GM19467 (cell line): Measurements from ENCODE around the gene HMOX2.

Source experiments
- ATAC-seq: cut with Tn5 transposase; IDR thresholded peaks from one replicate; pipeline ENCODE4 v1.9.1; 2021; ENCODE audit warnings: mild to moderate bottlenecking, moderate library complexity; ENCODE audit not compliant: unreplicated experiment

The HMOX2 gene, protein sequence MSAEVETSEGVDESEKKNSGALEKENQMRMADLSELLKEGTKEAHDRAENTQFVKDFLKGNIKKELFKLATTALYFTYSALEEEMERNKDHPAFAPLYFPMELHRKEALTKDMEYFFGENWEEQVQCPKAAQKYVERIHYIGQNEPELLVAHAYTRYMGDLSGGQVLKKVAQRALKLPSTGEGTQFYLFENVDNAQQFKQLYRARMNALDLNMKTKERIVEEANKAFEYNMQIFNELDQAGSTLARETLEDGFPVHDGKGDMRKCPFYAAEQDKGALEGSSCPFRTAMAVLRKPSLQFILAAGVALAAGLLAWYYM

DNA sequence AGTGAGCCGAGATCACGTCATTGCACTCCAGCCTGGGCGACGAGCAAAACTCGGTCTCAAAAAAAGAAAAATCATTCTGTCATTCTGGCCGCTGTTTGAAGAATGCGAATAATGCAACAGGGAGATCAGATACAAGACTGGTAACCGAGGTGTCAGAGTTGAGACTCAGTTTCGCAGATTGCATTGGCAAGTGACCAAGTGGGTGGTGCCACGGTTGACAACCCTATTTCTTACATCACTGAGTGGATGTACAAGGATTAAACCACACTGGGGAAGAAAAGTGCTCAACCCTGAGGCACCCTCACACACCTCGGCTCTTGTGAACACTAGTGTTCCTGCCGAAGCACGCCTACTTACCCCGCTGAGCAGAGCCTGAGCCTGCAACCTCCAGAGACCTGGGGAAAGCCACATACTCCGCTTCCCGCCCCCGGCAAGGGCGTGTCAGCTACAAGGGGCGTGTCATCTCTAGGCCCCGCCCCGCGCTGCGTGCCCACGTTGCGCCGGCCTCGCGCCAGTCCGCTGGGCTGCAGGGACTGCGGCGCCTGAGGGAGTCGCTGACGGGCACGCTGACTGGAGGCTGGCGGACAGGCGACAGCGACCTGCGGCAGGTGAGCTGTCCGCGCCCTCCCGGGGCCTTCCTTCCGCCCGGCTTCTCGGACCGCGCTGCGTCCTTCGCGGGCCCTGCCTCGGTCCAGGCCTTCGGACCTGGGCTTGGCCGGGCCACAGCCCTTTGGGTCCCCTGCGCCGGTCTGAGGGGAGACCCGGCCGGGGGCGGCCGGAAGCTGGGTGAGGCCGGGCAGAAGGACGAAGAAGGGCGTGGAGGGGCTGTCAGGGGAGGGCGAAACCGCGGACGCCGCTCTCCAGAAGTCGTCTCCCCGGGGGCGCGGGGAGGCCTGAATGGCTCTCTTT lies at the start of gene HMOX2:
TSS of gene HMOX2 (plus strand) at position 519 of the 909 bp plus-strand sequence. CDS start 29,127 bp downstream, outside the sequence.
- ATAC-seq = peak; percentile 78

DNA sequence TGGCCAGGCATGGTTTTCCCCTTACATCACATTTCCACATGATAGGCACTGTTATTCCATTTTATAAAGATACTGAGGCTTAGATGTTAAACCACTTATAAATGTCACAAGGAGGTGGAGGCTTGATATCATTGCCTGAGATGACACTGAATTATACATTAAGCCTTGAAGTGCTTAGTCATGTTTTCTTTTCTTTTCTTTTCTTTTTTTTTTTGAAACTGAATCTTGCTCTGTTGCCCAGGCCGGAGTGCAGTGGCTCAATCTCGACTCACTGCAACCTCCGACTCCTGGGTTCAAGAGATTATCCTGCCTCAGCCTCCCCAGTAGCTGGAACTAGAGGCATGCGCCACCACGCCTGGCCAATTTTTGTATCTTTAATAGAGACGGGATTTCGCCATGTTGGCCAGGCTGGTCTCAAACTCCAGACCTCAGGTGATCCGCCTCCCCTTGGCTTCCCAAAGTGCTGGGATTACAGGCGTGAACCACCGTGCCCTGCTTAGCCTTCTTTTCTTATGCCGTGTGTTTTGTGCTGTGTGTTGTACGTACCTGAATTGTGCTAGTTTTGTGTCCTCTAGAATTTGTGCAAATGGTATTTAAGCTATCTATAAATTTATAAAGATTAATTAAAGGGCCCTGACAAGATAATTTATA lies 49.4 kb upstream of the HMOX2 start:
- no peak for ATAC-seq

DNA sequence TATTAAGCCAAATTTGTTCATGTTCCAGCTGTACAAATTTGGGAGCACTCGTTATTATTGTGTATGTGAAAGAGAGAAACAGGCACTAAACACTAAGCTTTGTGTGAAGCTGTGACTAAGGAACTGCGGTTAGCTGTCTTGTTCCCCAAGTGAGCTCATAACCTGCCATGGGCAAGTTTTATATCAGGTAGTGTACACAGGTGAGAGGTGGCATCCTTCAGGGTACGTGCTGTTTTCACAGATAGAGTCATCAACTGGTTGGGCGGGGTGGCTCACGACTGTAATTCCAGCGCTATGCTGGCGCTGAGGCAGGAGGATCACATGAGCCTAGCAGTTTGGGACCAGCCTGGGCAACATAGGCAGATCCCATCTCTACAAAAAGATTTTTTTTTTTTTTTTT lies 47.7 kb upstream of the HMOX2 start:
- no peak for ATAC-seq

DNA sequence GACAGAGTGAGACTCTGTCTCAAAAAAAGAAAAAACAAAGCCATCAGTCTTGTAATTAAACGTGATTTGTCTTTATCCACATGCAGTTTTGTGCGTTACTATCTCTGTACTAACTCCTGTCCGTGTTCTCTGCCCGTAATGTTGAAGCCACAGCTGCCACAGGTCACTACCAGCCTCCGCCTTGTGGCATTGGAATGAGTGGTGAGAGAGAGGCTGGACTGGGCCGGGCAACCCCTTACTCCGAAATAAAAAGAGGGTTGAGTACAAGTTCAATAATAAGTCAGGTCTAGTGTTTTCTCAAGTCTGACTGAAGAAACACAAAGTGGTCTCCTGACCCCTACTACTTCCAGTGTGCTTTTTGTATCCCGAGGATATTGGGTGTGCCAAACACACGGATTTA lies 45.2 kb upstream of the HMOX2 start:
- ATAC-seq = no peak

DNA sequence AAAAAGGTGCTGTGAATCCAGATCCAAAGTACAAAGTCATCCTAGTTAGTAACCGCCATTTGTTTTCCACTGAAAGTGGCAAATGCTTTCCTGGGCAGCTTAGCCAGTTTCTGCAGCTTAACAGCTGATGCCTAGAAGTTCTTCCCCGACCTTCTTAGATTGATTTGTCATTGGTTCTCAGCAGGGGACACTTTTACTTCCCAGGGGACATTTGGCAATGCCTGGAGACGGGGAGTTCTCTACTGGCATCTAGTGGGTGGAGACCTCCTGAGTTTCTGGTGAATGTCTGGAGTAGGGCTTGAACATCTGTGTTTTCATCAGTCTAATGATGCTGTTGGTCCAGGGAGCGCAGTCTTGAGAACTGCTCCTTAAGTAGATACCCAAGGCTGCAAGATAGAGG lies 43.0 kb upstream of the HMOX2 start:
- ATAC-seq = no peak

DNA sequence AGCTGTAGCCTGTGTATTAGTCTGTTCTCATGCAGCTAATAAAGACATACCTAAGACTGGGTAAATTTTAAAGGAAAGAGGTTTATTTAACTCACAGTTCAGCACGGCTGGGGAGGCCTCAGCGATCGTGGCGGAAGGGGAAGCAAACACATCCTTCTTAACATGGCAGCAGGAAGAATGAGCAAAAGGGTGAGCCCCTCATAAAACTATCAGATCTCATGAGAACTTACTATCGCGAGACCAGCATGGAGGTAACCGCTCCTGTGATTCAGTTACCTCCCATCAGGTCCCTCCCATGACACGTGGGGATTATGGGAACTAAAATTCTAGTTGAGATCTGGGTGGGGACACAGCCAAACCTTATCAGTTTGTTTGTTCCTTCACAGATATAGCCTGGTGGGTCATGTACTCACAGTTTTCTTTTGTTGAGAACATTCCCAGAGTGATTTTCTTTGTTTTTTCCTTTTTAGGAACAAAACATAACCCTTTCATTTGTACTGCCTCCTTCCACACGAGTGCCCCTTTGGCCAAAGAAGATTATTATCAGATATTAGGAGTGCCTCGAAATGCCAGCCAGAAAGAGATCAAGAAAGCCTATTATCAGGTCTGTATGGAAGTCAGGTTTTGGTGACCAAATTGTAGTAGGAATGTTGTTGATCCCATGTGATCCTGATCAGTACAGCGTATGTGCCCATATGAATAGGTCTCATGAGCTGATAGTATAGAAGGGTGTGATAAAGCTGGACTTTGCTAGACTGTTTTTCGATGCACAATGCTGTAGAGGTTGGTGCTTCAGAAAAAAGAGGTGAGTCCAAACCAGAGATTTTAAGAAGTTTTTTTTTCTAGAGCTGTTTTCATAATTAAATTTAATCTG lies 42.0 kb upstream of the HMOX2 start:
- no peak for ATAC-seq

DNA sequence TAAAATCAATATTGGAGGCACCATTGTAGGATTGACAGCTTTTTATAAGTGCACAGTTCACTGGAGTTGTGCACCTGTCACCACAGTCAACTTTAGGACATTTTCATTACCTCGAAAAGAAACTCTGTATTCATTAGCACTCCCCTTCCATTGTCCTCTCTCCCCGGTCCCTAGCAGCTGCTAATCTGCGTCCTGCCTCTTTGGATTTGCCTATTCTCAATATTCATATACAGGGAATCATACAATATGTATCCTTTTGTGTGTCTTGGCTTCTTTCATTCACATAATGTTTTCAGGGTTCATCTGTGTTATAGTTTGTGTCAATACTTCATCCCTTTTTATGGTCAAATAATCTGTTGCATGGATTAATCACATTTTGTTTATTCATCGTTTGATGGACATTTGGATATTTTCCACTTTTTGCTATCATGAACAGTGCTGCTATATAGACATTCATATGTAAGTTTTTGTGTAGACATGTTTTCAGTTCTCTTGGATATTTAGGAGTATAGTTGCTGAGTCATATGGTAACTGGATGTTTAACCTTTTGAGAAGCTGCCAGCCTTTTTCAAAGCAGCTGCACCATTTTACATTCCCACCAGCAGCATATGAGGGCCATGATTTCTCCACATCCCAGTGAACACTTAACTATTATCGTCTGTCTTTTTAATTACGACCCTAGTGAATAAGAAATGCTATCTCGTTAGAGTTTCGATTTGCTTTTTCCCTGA lies 40.7 kb upstream of the HMOX2 start:
- ATAC-seq = no peak

DNA sequence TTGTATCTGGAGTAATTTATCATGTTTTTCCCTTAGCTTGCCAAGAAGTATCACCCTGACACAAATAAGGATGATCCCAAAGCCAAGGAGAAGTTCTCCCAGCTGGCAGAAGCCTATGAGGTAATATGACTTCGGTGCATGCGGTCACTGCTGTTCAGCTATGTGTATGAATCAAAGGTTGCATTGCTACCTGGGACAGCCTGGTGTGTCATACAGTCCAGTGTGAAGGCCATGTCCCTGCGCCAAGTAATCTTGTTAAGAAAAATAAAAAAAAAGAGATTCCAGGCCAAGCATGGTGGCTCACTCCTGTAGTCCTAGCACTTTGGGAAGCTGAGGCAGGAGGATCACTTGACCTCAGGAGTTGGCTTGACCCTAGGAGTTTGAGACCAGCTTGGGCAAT lies 38.8 kb upstream of the HMOX2 start:
- no peak for ATAC-seq

DNA sequence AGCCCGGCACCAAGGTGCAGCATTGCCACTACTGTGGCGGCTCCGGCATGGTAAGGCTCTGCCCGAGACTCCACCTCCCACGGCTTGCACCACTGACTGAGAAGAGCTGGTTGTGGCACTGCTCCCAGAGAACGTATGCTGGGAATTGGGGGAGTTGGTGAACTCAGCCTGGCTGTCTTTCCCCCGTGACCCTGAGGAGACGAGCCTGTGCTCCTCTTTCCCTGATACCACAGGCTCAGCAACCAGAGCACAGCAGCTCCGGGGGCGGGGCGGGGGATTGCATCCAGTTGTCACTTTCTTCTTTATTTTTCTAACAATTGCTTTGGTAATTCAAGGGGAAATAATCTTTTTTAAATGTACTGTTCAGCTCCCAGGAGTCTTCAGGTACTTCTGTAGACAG lies 33.8 kb upstream of the HMOX2 start:
- no peak for ATAC-seq

DNA sequence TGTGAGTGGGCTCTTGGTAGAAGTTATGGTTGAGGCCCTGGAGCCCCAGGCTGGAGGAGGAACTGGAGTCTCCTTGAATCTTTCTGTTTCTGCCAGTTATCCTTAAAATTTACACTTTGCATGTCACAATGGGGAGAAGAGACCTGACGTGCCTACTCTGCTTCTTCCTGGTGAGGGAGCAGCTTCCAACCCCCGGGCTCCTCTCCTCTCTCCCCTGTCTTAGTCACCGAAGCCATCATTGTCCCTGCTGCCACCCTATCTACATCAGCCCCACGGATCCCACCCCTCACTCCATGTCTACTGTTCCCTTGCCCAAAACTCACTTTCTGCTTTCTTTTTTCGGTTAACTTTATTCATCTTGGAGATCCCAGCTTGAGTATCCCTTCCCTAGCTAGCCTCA lies 32.9 kb upstream of the HMOX2 start:
- ATAC-seq = no peak

DNA sequence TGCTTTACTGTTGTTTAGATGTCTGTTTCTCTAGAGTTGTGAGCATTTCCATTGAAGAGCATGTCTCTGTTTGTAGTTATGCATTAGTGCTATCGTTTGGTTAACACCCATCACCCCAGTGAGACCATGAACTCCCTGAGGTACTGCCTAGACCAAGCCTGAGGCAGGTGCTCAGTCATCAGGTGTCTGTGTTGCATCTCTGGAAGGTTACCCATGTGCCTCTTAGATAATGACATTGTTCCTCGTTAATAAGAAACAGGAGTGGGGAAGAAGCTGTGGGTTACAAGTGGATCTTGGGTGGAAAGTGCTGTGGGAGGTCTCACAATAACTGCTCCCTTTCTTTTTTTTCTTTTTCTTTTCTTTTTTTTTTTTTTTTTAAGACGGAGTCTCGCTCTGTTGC lies 32.2 kb upstream of the HMOX2 start:
- ATAC-seq = no peak

DNA sequence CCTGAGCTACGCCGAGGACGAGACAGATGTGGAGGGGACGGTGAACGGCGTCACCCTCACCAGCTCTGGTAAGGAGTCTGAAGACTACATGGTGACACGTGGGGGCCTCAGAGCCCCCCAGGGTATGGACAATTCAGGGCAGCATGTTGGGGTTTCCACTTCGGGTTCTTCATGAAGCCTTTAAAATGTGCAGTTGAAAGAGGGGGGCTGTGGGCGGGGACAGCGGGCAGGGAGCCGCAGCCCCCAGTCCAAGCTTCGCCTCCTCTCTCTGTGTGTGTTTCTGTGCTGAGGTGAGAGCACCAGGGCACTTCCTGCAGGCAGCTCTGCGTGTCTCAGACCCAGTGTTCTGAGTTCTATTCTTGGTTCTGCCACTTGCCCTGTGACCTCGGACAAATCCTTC lies 25.8 kb upstream of the HMOX2 start:
- ATAC-seq = no peak

DNA sequence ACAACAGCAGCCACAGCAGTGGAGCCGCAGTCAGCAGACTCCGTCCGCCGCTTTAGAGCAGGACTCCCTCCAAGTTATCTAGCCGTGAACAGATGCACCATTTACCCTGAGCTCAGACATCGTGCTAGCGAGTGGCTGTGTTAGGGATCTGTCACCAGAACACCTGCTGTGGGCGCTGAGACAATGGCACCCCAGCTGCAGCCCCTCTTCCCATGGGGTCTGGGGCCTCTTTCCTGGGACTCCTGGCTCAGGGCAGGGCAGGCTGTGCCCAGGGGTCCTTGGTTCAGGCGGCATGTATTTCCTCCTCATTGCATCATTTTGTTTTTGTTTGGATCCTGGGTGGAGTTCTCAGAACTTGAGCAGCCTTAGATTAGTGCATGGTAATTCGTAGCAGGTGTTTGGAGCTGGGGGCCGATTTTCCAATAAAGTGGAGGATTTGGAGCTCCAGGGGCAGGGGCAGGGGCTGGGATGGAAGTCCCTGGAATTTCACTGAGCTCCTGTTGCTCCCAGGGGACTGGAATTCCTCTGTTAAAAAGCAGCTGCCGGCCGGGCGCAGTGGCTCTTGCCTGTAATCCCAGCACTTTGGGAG lies 25.2 kb upstream of the HMOX2 start:
- no peak for ATAC-seq

DNA sequence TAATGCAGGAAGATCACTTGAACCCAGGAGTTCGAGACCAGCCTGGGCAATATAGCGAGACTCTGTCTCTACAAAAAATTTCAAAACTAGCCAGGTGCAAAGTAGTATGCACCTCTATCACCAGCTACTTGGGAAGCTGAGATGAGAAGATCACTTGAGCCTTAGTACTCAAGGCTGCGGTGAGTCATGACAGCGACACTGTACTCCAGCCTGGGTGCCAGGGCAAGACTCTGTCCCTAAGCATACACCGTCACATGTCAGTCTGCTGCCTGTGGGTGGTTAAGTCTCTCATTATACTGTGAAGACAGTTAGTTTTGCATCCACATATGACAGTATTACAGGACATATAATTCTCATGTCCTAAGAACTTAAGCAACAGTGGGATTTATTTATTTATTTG lies 23.5 kb upstream of the HMOX2 start:
- no peak for ATAC-seq

DNA sequence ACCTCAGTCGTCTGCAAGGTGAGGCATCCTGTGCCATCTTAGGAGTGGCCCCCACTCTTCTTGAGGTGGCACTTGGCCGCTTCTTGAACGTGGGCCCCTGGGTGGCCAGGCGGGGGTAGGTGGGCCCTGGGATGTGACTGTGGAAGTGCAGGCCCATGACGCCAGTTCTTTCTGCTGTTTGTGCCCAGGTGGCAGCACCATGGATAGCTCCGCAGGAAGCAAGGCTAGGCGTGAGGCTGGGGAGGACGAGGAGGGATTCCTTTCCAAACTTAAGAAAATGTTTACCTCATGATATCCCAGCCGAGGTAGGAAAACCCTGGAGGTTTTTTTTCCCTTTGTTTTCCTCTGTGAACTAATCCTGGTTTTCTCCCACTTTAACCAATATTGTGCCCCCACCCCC lies 21.6 kb upstream of the HMOX2 start:
- ATAC-seq = no peak

DNA sequence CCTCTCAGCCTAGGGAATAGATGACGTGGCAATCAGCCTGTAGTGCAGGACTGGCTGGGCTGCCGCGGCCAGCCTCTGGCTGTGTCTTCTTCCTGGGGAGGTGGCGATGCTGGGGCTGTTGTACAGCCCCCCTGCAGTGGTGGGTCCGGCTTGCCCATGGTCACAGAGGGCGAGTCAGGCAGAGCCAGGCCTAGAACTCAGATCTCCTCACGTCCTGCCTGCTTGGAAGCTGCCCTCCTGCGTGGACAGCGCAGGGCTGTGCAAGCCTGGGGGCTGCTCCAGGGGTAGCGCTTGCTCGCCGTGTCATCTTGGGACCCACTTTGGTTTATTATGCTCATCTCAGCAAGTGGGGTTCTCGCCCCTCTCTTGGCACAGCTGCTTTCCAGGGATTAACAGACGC lies 21.1 kb upstream of the HMOX2 start:
- no peak for ATAC-seq

DNA sequence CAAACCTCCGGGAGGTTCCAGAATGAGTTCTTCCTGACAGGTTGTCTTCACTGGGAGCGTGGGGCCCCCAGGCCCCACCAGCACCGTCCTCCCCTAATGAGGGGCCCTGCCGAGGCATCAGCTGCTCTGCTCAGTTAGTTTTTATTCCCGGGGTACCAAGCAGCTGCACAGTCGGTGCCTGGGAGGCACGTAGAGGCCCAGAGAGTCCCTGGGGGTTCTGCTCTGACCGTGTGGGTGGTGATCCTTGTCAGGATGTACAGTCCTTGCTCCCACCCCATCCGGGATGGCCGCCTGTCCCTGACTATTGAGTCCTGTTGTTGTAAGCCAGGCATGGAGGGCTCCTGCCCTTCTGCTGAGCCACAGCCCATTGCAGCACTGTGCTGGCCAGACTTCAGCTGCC lies 20.2 kb upstream of the HMOX2 start:
- ATAC-seq = no peak

DNA sequence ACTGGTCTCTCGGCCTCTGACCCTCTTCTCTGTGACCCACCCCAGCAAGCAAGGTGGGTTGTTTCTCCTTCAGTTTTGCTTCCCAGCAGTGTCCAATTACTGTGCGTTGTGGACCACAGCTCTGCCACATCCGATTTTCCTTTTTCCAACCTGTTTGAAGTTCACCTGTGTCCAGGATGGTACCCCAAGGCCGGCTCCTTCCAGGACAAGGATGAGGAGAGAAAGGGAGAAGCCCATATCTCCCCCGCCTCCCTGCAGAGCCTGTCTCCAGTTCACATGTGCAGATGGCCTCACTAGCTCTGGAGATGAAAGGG lies 15.3 kb upstream of the HMOX2 start:
- ATAC-seq = no peak

DNA sequence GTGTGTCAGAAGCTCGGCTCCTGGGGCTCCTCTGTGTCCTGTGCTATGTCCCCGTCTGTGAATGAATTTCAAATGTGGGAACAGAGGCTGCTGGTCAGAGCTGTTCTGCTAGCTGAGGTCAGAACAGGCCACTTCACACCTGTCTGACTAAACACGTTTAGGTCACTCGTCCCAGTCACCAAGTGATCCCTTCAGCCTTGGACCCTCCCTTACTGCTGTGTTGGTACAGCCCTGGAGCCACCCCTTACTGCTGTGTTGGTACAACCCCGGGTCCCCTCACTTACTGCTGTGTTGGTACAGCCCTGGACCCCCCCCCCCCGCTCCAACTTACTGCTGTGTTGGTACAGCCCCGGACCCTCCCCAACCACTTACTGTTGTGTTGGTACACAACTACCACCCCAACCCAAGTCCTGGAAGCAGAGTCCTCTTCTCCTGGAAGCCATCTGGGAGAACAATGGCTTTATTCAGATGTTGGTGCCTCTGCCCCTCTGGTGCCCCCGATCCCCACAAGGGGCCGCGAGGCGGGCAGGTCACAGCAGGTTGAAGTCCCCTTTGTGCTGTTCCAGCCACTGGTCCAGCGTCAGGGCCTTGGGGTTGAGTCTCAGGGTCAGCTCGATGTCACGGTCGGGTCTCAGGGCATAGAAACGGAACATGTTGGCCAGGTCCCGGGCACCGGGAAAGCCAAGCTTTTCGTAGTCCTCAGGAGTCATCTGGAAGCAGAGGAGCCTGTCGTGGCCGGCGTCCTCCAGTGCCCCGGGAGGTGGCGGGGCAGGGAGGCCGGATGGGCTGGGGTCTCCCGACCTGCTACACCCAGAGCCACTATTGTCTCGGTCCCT lies 14.7 kb upstream of the HMOX2 start:
- no peak for ATAC-seq
